Measurements from ENCODE around the gene SUPT6H.
"Not testable (repeated sequence)": the region's sequence is repeated elsewhere in the genome, so short reads cannot be mapped to it uniquely, and the experiment has no call there.

Gene SUPT6H

GRCh38 chr17:28655160-28655559 lies 6.8 kb upstream of the SUPT6H start:
- DNase-seq: no peak

GRCh38 chr17:28657756-28658155 lies 4.2 kb upstream of the SUPT6H start:
- no peak for DNase-seq

DNA sequence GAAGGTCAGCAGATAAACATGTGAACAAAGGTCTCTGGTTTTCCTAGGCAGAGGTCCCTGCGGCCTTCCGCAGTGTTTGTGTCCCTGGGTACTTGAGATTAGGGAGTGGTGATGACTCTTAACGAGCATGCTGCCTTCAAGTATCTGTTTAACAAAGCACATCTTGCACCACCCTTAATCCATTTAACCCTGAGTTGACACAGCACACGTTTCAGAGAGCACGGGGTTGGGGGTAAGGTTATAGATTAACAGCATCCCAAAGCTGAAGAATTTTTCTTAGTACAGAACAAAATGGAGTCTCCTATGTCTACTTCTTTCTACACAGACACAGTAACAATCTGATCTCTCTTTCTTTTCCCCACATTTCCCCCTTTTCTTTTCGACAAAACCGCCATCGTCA lies 3.7 kb upstream of the SUPT6H start:
- DNase-seq: not testable (repeated sequence)

GRCh38 chr17:28658766-28659496 lies 3.1 kb upstream of the SUPT6H start:
- not testable (repeated sequence) for DNase-seq

GRCh38 chr17:28659497-28659881 lies 2.5 kb upstream of the SUPT6H start:
- DNase-seq: not testable (repeated sequence)

- DNase-seq: no peak
These were observed 473 bp downstream of the SUPT6H start for GRCh38 chr17:28662527-28662829.

DNA sequence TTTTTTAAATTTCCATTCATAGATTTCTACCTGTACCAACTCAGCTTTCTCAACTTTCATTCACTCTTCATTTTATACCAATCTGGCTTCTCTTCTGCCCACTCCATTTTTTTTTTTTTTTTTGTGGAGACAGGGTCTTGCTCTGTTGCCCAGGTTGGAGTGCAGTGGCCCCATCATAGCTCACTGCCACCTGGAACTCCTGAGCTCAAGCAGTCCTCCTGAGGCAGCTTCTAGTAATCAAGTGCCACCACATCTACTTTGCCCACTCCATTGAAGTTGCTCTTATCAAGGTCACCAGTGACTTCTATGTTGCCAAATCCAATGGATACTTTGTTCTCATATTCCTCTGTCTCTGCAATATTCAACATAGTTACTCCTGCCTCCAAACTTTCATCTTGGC lies 1.7 kb downstream of the SUPT6H start:
- DNase-seq: no peak

- no peak for DNase-seq
These were observed 4.0 kb downstream of the SUPT6H start for GRCh38 chr17:28665994-28666393.

- no peak for DNase-seq
These were observed 5.9 kb downstream of the SUPT6H start for GRCh38 chr17:28667870-28668269.

GRCh38 chr17:28669918-28670317 lies 7.9 kb downstream of the SUPT6H start:
- DNase-seq: no peak

DNA sequence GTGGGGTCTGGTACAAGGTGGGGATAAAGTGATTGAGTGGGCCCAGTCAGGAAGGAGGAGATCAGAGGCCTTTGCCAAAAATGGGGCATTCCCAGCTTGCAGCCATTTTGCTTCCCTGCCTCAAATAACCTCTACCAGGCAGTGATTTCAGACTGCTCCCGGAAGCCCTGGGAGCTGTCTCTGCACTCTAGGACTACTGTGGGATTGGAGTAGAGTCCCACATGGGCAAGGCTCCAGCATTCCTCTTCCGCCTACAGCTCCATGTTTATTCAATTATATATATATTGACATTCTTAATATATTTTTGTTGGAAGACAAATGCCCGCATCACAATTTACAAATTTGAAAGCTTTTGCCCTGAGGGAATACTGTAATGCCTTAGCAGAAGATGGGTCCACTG lies 13.5 kb downstream of the SUPT6H start:
- DNase-seq: no peak

DNA sequence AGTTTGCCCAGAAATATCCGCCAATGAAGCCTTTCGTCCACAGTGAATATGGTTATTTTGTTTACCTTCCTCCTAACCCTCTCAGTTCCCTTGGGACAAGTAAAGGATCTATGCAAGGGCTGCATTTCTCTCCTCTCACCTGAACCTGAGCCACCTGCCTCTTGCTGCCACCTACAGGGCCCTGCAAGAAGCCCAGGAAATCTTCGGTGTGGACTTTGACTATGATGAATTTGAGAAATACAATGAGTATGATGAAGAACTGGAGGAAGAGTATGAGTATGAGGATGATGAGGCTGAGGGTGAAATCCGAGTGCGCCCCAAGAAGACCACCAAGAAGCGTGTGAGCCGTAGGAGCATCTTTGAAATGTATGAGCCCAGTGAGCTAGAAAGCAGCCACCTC lies 14.0 kb downstream of the SUPT6H start:
- no peak for DNase-seq

- no peak for DNase-seq
These were observed 20.6 kb downstream of the SUPT6H start for GRCh38 chr17:28682655-28683054.

- no peak for DNase-seq
These were observed 23.0 kb downstream of the SUPT6H start for GRCh38 chr17:28684963-28685362.

GRCh38 chr17:28685366-28685765 lies 23.4 kb downstream of the SUPT6H start:
- DNase-seq: no peak

DNA sequence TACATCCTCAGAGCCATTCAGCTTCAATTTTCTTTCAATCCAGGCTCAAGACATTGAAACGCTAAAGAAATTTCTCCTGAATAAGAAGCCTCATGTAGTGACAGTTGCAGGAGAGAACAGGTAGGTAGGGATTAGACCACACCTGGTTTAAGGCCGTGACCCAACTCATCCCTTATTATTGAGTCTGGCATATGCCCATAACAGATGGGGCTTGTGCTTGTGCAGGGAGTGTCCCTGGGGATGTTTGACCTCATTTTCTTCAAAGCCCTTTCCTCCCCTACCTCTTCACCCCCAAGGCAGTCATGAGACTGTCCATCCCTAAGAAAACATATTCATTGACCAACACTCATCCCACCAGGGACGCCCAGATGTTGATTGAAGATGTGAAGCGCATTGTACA lies 24.3 kb downstream of the SUPT6H start:
- no peak for DNase-seq

DNA sequence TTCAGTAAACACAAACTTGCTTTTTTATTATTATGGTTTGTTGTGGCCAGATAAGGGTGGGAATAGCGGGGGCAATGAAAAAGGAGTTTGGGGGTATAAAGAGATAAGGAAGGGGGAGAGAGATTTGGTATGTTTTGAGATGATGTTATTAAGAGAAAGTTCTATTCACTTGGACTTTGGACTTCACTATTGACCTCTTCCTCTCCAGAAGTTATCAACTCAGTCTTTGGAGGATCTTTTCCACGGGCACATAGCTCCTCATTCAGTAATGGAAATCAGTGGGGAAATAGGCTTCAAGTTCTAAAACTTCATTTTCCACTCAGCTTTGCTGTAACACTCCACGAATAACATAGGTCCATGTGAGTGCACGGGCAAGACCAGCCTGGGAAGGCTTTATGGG lies 26.5 kb downstream of the SUPT6H start:
- no peak for DNase-seq

GRCh38 chr17:28689011-28689410 lies 27.0 kb downstream of the SUPT6H start:
- DNase-seq: no peak

DNA sequence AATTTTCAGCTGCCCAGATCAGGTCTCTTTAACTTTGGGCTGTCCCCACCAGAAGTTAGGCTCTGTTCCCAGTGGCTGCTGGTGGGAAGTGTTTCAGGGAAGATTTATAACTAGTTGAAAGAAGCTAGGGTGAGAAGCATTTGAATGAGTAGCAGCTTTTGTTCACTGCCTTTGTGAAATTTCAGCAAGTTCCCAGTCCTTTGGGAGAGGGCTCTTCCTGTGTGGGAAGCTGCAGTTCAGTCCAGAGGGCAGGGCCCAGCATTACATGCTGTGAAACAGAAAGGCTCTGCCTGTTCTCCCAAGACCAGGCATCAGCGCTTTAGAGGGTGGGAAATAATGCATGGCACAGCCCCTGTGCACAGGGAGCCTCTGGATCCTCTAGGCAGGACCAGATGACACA lies 31.9 kb downstream of the SUPT6H start:
- DNase-seq: no peak

DNA sequence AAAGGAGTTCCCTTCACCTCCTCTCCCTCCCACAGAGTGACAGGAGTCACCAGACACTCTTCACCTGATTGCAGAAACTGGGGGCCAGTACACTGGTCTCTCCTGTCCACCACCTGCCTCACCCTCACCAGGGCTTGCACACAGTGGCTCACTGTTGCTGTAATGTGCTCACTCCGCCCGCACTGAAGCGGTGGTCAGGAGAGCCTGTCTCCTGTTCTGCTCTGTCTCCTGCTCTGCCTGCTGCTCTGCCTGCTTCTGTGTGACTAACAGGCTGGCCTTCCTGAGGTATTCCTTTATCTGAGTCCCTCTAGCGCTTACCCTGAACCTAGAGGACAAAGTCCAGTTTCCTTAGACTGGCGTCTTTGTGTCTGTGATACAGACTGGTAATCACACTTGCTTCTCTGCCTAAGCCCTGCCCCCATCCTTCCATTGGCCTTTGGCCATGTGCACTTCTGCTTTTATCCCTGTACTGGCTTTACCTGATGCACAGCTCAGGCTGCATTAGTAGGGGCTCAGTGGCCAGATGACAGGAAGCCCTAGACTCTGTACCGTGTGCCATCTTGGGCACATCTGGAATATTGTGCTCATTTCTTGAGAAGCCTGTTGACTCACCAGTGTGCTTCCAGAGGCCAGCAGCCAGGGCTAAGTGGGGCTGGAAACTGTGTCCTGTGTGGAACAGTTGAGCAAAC lies 36.4 kb downstream of the SUPT6H start:
- no peak for DNase-seq

- DNase-seq: no peak
These were observed 38.3 kb downstream of the SUPT6H start for GRCh38 chr17:28700278-28700677.

DNA sequence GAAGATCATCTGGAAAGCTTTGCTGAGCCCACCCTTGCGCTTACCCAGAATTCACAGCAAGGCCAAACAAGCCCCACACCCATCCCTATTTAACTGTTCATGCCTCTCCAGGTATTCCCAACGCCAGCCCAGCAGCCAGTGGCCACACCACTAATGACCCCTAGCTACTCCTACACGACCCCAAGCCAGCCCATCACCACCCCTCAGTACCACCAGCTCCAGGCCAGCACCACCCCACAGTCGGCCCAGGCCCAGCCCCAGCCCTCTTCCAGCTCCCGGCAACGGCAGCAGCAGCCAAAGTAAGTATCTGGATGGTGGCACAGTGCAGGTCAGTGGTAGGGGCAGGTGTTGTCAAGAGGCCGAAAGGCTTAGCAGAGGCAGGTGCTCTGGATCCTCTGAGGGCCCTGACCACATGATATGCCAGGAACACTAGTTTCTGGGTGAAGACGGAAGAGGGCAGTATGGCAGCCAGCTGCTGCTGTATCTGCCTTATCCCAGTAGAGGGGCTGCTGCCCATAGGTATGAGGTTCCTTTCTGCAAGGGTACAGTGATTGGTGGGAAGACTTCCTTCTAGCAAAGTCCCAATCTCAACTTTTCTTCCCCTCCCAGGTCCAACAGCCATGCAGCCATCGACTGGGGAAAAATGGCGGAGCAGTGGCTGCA lies 39.0 kb downstream of the SUPT6H start:
- no peak for DNase-seq

- no peak for DNase-seq
These were observed 40.2 kb downstream of the SUPT6H start for GRCh38 chr17:28702026-28702751.

DNA sequence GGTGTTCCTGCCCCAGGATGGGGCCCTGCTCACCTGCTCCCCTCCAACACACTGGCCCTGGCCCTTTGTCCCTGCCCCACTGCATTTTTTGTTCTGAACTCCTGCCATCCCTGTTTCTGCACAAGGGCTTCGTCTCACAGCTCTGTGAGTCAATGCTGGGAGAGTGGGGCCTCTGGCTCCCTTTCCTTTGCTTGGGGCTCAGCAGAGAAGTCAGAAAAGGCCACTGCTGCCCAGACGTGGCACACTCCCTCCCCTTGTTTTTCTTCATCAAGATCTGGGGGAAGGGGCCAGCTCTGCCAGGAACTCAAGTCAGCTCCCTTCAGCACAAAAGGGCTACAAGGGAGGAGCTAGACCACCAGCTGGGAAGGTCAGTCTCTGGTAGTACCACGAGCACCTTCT lies 40.7 kb downstream of the SUPT6H start:
- no peak for DNase-seq

Data from NCI-H748 treated with DMSO at 0.1 percent for 48 hours (cell line).